HG03175 (cell line): ENCODE measurements around the gene FAM222B.
A peak's percentile ranks its signal among the peaks of the same experiment; 100 is the strongest.

Experiments used
- ATAC-seq: cut with Tn5 transposase; IDR thresholded peaks from one replicate; pipeline ENCODE4 v1.9.1; 2021; ENCODE audit warnings: mild to moderate bottlenecking, moderate library complexity; ENCODE audit not compliant: unreplicated experiment

FAM222B gene

GRCh38 chr17:28777178-28777577 lies 65.4 kb downstream of the FAM222B start:
- ATAC-seq, result no peak

GRCh38 chr17:28774206-28774605 lies 68.4 kb downstream of the FAM222B start:
- ATAC-seq, result no peak

- no peak for ATAC-seq
Observed at GRCh38 chr17:28773736-28774135, 68.9 kb downstream of the FAM222B start.

- ATAC-seq, result no peak
Observed at GRCh38 chr17:28765038-28765437, 77.6 kb downstream of the FAM222B start.

- no peak for ATAC-seq
Observed at GRCh38 chr17:28763804-28764266, 78.8 kb downstream of the FAM222B start.

- ATAC-seq, result no peak
Observed at GRCh38 chr17:28763137-28763799, 79.3 kb downstream of the FAM222B start.

GRCh38 chr17:28760601-28761562 lies 81.7 kb downstream of the FAM222B start:
- no peak for ATAC-seq

- ATAC-seq, result no peak
Observed at GRCh38 chr17:28759256-28759865, 83.2 kb downstream of the FAM222B start.

- no peak for ATAC-seq
Observed at GRCh38 chr17:28758411-28759121, 84.0 kb downstream of the FAM222B start.

- no peak for ATAC-seq
Observed at GRCh38 chr17:28756049-28756804, 86.4 kb downstream of the FAM222B start.

- ATAC-seq, result no peak
Observed at GRCh38 chr17:28755486-28755885, 87.1 kb downstream of the FAM222B start.

- ATAC-seq, result no peak
Observed at GRCh38 chr17:28751600-28752366, 90.8 kb downstream of the FAM222B start.

GRCh38 chr17:28750178-28751047 lies 92.2 kb downstream of the FAM222B start:
- peak; percentile 69 for ATAC-seq

- ATAC-seq, result no peak
Observed at GRCh38 chr17:28749516-28750177, 92.9 kb downstream of the FAM222B start.

GRCh38 chr17:28748852-28749515 lies 93.6 kb downstream of the FAM222B start:
- ATAC-seq, result no peak

- no peak for ATAC-seq
Observed at GRCh38 chr17:28747801-28748750, 94.5 kb downstream of the FAM222B start.
